Measurements from ENCODE around the gene LPCAT3. TPM values are rescaled to one million over a fixed set of nuclear protein-coding genes. Genes with fewer than 3 reads are reported as not detected.
"Not testable (repeated sequence)": the region's sequence is repeated elsewhere in the genome, so short reads cannot be mapped to it uniquely, and the experiment has no call there.

The LPCAT3 gene
- total RNA-seq, 1 experiment from 2014 or later: 56.6 TPM

- H3K4me3 ChIP-seq (ENCODE audit: low read depth, low read length, poor library complexity, severe bottlenecking): no peak overlapping the region
- no peaks in the 10 kb centered on the region for H3K27me3 ChIP-seq (replicated peaks; ENCODE audit: insufficient read depth, low read depth, low read length, poor library complexity)
- ChIA-PET POLR2A (ENCODE audit: low non-redundant PET) (no interaction called here), CTCF (no interaction called here)
- H3K36me3 ChIP-seq (ENCODE audit: insufficient read depth, low read length, poor library complexity, severe bottlenecking): peaks cover 6% of the 10 kb centered on the region
- TF ChIP-seq EZH2 (IDR thresholded peaks at IDR 0.05; ENCODE audit: borderline replicate concordance, low read depth, low read length, poor library complexity, severe bottlenecking) (no peak), CTCF (conservative IDR thresholded peaks at IDR 0.05; ENCODE audit: low read depth, low read length) (no peak)
- no peaks in the 10 kb centered on the region for H3K9me3 ChIP-seq (ENCODE audit: low read depth, low read length, poor library complexity, severe bottlenecking)
- no peak for DNase-seq (ENCODE audit: low spot score)
- H3K4me1 ChIP-seq (ENCODE audit: insufficient read depth, low read length, poor library complexity, severe bottlenecking): peaks cover 21% of the 10 kb centered on the region
- BruUV-seq (replicated peaks): no TSS peak
- intact Hi-C loops (cut with micrococcal nuclease; ENCODE audit: unreplicated experiment): no loop called here
- no peak overlapping the region for H3K27ac ChIP-seq (ENCODE audit: low read depth, low read length, poor library complexity, severe bottlenecking)
Observed at GRCh38 chr12:7012024-7012607, 6.2 kb downstream of the LPCAT3 start.

- CTCF ChIA-PET; H3K27ac ChIP-seq (ENCODE audit: low read depth, low read length, poor library complexity, severe bottlenecking); H3K9me3 ChIP-seq (ENCODE audit: low read depth, low read length, poor library complexity, severe bottlenecking); BruUV-seq (replicated peaks); H3K36me3 ChIP-seq (ENCODE audit: insufficient read depth, low read length, poor library complexity, severe bottlenecking); POLR2A ChIA-PET (ENCODE audit: low non-redundant PET); DNase-seq (ENCODE audit: low spot score); H3K27me3 ChIP-seq (replicated peaks; ENCODE audit: insufficient read depth, low read depth, low read length, poor library complexity); H3K4me3 ChIP-seq (ENCODE audit: low read depth, low read length, poor library complexity, severe bottlenecking); intact Hi-C loops (cut with micrococcal nuclease; ENCODE audit: unreplicated experiment): not testable (repeated sequence)
- peaks cover 14% of the 10 kb centered on the region for H3K4me1 ChIP-seq (ENCODE audit: insufficient read depth, low read length, poor library complexity, severe bottlenecking)
Observed at GRCh38 chr12:7011398-7011797, 6.9 kb downstream of the LPCAT3 start.

GRCh38 chr12:7009512-7009911, 8.8 kb downstream of the LPCAT3 start:
- Histone ChIP-seq H3K36me3 (ENCODE audit: insufficient read depth, low read length, poor library complexity, severe bottlenecking) (no peaks in the 10 kb centered on the region), H3K4me3 (ENCODE audit: low read depth, low read length, poor library complexity, severe bottlenecking) (no peak overlapping the region), H3K27ac (ENCODE audit: low read depth, low read length, poor library complexity, severe bottlenecking) (no peak overlapping the region), H3K9me3 (ENCODE audit: low read depth, low read length, poor library complexity, severe bottlenecking) (no peaks in the 10 kb centered on the region), H3K27me3 (replicated peaks; ENCODE audit: insufficient read depth, low read depth, low read length, poor library complexity) (no peaks in the 10 kb centered on the region), H3K4me1 (ENCODE audit: insufficient read depth, low read length, poor library complexity, severe bottlenecking) (peaks cover 14% of the 10 kb centered on the region)
- no peak for DNase-seq (ENCODE audit: low spot score)
- no TSS peak for BruUV-seq (replicated peaks)
- intact Hi-C loops (cut with micrococcal nuclease; ENCODE audit: unreplicated experiment): no loop called here
- POLR2A ChIA-PET (ENCODE audit: low non-redundant PET): interaction anchor here (0.6 kb wide), 1 partner anchor 135 kb away, joined by 15 read pairs; no protein-coding TSS in a partner anchor
- CTCF ChIA-PET: no interaction called here
- TF ChIP-seq CTCF (conservative IDR thresholded peaks at IDR 0.05; ENCODE audit: low read depth, low read length) (no peak), EZH2 (IDR thresholded peaks at IDR 0.05; ENCODE audit: borderline replicate concordance, low read depth, low read length, poor library complexity, severe bottlenecking) (no peak)

- Histone ChIP-seq H3K27ac (ENCODE audit: low read depth, low read length, poor library complexity, severe bottlenecking) (no peak overlapping the region), H3K27me3 (replicated peaks; ENCODE audit: insufficient read depth, low read depth, low read length, poor library complexity) (no peaks in the 10 kb centered on the region), H3K9me3 (ENCODE audit: low read depth, low read length, poor library complexity, severe bottlenecking) (no peaks in the 10 kb centered on the region), H3K4me3 (ENCODE audit: low read depth, low read length, poor library complexity, severe bottlenecking) (no peak overlapping the region), H3K4me1 (ENCODE audit: insufficient read depth, low read length, poor library complexity, severe bottlenecking) (peaks cover 14% of the 10 kb centered on the region), H3K36me3 (ENCODE audit: insufficient read depth, low read length, poor library complexity, severe bottlenecking) (no peaks in the 10 kb centered on the region)
- no TSS peak for BruUV-seq (replicated peaks)
- intact Hi-C loops (cut with micrococcal nuclease; ENCODE audit: unreplicated experiment): no loop called here
- ChIA-PET POLR2A (ENCODE audit: low non-redundant PET) (no interaction called here), CTCF (no interaction called here)
- no peak for DNase-seq (ENCODE audit: low spot score)
- TF ChIP-seq EZH2 (IDR thresholded peaks at IDR 0.05; ENCODE audit: borderline replicate concordance, low read depth, low read length, poor library complexity, severe bottlenecking) (no peak), CTCF (conservative IDR thresholded peaks at IDR 0.05; ENCODE audit: low read depth, low read length) (no peak)
Observed at GRCh38 chr12:7008864-7009263, 9.4 kb downstream of the LPCAT3 start.
